ENCODE data around the gene CKLF.

Gene CKLF

GRCh38 chr16:66568355-66568754, 16.0 kb downstream of the CKLF start:
- Histone ChIP-seq H3K9me3 (peaks cover 11% of the 10 kb centered on the region; the same call in 1 of the 2 replicates), H3K36me3 (peaks cover 56% of the 10 kb centered on the region), H4K20me1 (peaks cover 4% of the 10 kb centered on the region; the same call in 1 of the 2 replicates), H3K4me3 (no peak overlapping the region), H3K9ac (no peak overlapping the region), H3K4me1 (peaks cover 31% of the 10 kb centered on the region), H3K4me2 (no peak overlapping the region), H3K27ac (no peak overlapping the region), H3K27me3 (no peaks in the 10 kb centered on the region)
- no peak for TF ChIP-seq Cebpa-rat (IDR thresholded peaks at IDR 0.05)

- Histone ChIP-seq H3K9me3 (peaks cover 11% of the 10 kb centered on the region; the same call in 1 of the 2 replicates), H3K4me1 (peaks cover 30% of the 10 kb centered on the region), H3K9ac (no peak overlapping the region), H3K27me3 (no peaks in the 10 kb centered on the region), H4K20me1 (no peaks in the 10 kb centered on the region; the same call in 1 of the 2 replicates), H3K4me2 (no peak overlapping the region), H3K36me3 (peaks cover 48% of the 10 kb centered on the region), H3K4me3 (no peak overlapping the region), H3K27ac (no peak overlapping the region)
- no peak for TF ChIP-seq Cebpa-rat (IDR thresholded peaks at IDR 0.05)
Observed at GRCh38 chr16:66569131-66569530, 16.8 kb downstream of the CKLF start.

- no peaks in the 10 kb centered on the region; the same call in 1 of the 2 replicates for H4K20me1 ChIP-seq
- H3K27ac ChIP-seq = no peak overlapping the region
- peaks cover 38% of the 10 kb centered on the region for H3K4me1 ChIP-seq
- H3K4me3 ChIP-seq = no peak overlapping the region
- no peak for TF ChIP-seq Cebpa-rat (IDR thresholded peaks at IDR 0.05)
- H3K4me2 ChIP-seq = no peak overlapping the region
- H3K27me3 ChIP-seq = no peaks in the 10 kb centered on the region
- peaks cover 11% of the 10 kb centered on the region; the same call in 1 of the 2 replicates for H3K9me3 ChIP-seq
- no peak overlapping the region for H3K9ac ChIP-seq
- peaks cover 40% of the 10 kb centered on the region for H3K36me3 ChIP-seq
Observed at GRCh38 chr16:66569827-66570405, 17.5 kb downstream of the CKLF start.

GRCh38 chr16:66572356-66572755, 20.0 kb downstream of the CKLF start:
- Histone ChIP-seq H3K27ac (peak overlapping the region; percentile 14; the same call in 1 of the 2 replicates), H3K27me3 (no peaks in the 10 kb centered on the region), H3K36me3 (peaks cover 16% of the 10 kb centered on the region; the same call in 1 of the 2 replicates), H3K4me1 (peaks cover 54% of the 10 kb centered on the region), H3K4me3 (no peak overlapping the region), H3K9me3 (no peaks in the 10 kb centered on the region), H4K20me1 (no peaks in the 10 kb centered on the region), H3K9ac (peak overlapping the region; percentile 1; the same call in 1 of the 2 replicates), H3K4me2 (peak overlapping the region; percentile 61)
- TF ChIP-seq Cebpa-rat (IDR thresholded peaks at IDR 0.05) = no peak

GRCh38 chr16:66574081-66574480, 21.7 kb downstream of the CKLF start:
- Histone ChIP-seq H3K4me1 (peaks cover 67% of the 10 kb centered on the region), H3K27me3 (no peaks in the 10 kb centered on the region), H3K9me3 (no peaks in the 10 kb centered on the region), H3K36me3 (peaks cover 16% of the 10 kb centered on the region; the same call in 1 of the 2 replicates), H4K20me1 (no peaks in the 10 kb centered on the region), H3K27ac (no peak overlapping the region), H3K9ac (no peak overlapping the region), H3K4me3 (no peak overlapping the region), H3K4me2 (peak overlapping the region; percentile 2; the same call in 1 of the 2 replicates)
- TF ChIP-seq Cebpa-rat (IDR thresholded peaks at IDR 0.05) = no peak

GRCh38 chr16:66574531-66574930, 22.2 kb downstream of the CKLF start:
- no peaks in the 10 kb centered on the region for H3K9me3 ChIP-seq
- no peak for TF ChIP-seq Cebpa-rat (IDR thresholded peaks at IDR 0.05)
- H3K27ac ChIP-seq = no peak overlapping the region
- H3K4me3 ChIP-seq = no peak overlapping the region
- no peak overlapping the region for H3K9ac ChIP-seq
- no peaks in the 10 kb centered on the region for H3K27me3 ChIP-seq
- peaks cover 16% of the 10 kb centered on the region; the same call in 1 of the 2 replicates for H3K36me3 ChIP-seq
- H3K4me2 ChIP-seq = peak overlapping the region; percentile 2; the same call in 1 of the 2 replicates
- H3K4me1 ChIP-seq = peaks cover 72% of the 10 kb centered on the region
- no peaks in the 10 kb centered on the region for H4K20me1 ChIP-seq

- Histone ChIP-seq H3K27ac (no peak overlapping the region), H3K4me3 (no peak overlapping the region), H3K36me3 (peaks cover 12% of the 10 kb centered on the region; the same call in 1 of the 2 replicates), H3K27me3 (no peaks in the 10 kb centered on the region), H3K4me1 (peaks cover 77% of the 10 kb centered on the region), H3K9me3 (no peaks in the 10 kb centered on the region), H4K20me1 (no peaks in the 10 kb centered on the region), H3K4me2 (no peak overlapping the region), H3K9ac (no peak overlapping the region)
- TF ChIP-seq Cebpa-rat (IDR thresholded peaks at IDR 0.05) = no peak
Observed at GRCh38 chr16:66575060-66575459, 22.7 kb downstream of the CKLF start.

- H3K4me3 ChIP-seq = no peak overlapping the region
- H3K4me1 ChIP-seq = peaks cover 84% of the 10 kb centered on the region
- peak overlapping the region; percentile 93; the same call in 1 of the 2 replicates for H3K4me2 ChIP-seq
- peaks cover under 1% of the 10 kb centered on the region; the same call in 1 of the 2 replicates for H3K36me3 ChIP-seq
- no peak for TF ChIP-seq Cebpa-rat (IDR thresholded peaks at IDR 0.05)
- H4K20me1 ChIP-seq = no peaks in the 10 kb centered on the region
- H3K9ac ChIP-seq = no peak overlapping the region
- no peaks in the 10 kb centered on the region for H3K27me3 ChIP-seq
- no peaks in the 10 kb centered on the region for H3K9me3 ChIP-seq
- H3K27ac ChIP-seq = no peak overlapping the region
Observed at GRCh38 chr16:66576296-66576695, 23.9 kb downstream of the CKLF start.

GRCh38 chr16:66578651-66579531, 26.5 kb downstream of the CKLF start, which contains the start of gene CMTM2:
Gene CMTM2, plus strand, starts transcription at chr16:66579463. Its CDS starts 145 bp downstream, at chr16:66579608.
- TF ChIP-seq Cebpa-rat (IDR thresholded peaks at IDR 0.05) = no peak
- Histone ChIP-seq H3K4me2 (peak within 1 kb of the TSS; percentile 93), H3K9me3 (no peaks in the 10 kb centered on the region), H3K27me3 (no peaks in the 10 kb centered on the region), H3K9ac (peak within 1 kb of the TSS; percentile 67), H4K20me1 (no peaks in the 10 kb centered on the region), H3K36me3 (no peaks in the 10 kb centered on the region), H3K4me1 (peaks cover 92% of the 10 kb centered on the region), H3K4me3 (peak within 1 kb of the TSS; percentile 58), H3K27ac (peak within 1 kb of the TSS; percentile 71)

All from BLaER1 (cell line).